Right atrium auricular region (tissue), 2 donors: ENCODE data around the gene TMEM245. TPM values are rescaled to one million over a fixed set of nuclear protein-coding genes. Genes with fewer than 3 reads are reported as not detected.
"Not testable (repeated sequence)": the region's sequence is repeated elsewhere in the genome, so short reads cannot be mapped to it uniquely, and the experiment has no call there.

Source experiments
- DNase-seq: peaks from one replicate; pipeline ENCODE4 v3.0.0-alpha.2; 2019; ENCODE audit warnings: low spot score
- H3K27ac ChIP-seq, 2 donors: fragments of 200-600 bp; sonication (generic); 1 replicate in 1 of 2; 2 replicates in 1 of 2; pipeline ENCODE4 v1.5.1; 2016 to 2019
- H3K27me3 ChIP-seq, 2 donors: fragments of 200-600 bp; sonication (generic); one replicate each; pipeline versions ENCODE4 v1.5.1 to v1.6.0; 2017 to 2019
- H3K36me3 ChIP-seq: fragments of 200-600 bp; sonication (generic); one replicate; pipeline ENCODE4 v1.5.1; 2016
- H3K4me1 ChIP-seq, 2 donors: fragments of 200-600 bp; sonication (generic); one replicate each; pipeline versions ENCODE4 v1.5.1 to v1.6.0; 2017 to 2019
- H3K4me3 ChIP-seq, 2 donors: fragments of 200-600 bp; sonication (generic); 1 replicate in 1 of 2; 2 replicates in 1 of 2; pipeline ENCODE4 v1.5.1; 2017 to 2019; ENCODE audit warnings: mild to moderate bottlenecking in 1 of 2, moderate library complexity in 1 of 2
- H3K9me3 ChIP-seq, 2 donors: fragments of 200-600 bp; sonication (generic); one replicate each; pipeline ENCODE4 v1.5.1; 2019
- CTCF ChIP-seq, 2 donors: fragments of 200-600 bp; sonication (generic); IDR thresholded peaks; one replicate each; pipeline ENCODE4 v1.5.1; 2019; ENCODE audit warnings: antibody characterized with exemption in 2 of 2
- microRNA counts, 2 donors: library from miRNA; unstranded; fragments of <30 nt; microRNA quantifications; one replicate each; lab custom pipeline; 2016 to 2017
- microRNA-seq, 2 donors: library from miRNA; unstranded; fragments of <30 nt; microRNA quantifications; one replicate each; pipeline ENCODE4, GENCODE V29; 2016 to 2017; ENCODE audit warnings: borderline number of aligned reads in 2 of 2, borderline replicate concordance in 1 of 2
- total RNA-seq, 2 donors: library from RNA; depleted of rRNA; stranded (reverse); fragments of >200 nt; gene quantifications; one replicate each; pipeline ENCODE4 v1.1.0, GENCODE V29; 2016

Gene TMEM245
- total RNA-seq, 2 donors from 2014 or later = 89.0 to 95.1 TPM

GRCh38 chr9:108972626-108973209 is 147.0 kb downstream of the TMEM245 start:
- no peak for DNase-seq
- Histone ChIP-seq H3K9me3 (no peaks in the 10 kb centered on the region), H3K4me1 (peaks cover 0 to 42% of the 10 kb centered on the region in 2 donors), H3K36me3 (peaks cover 7% of the 10 kb centered on the region), H3K27ac (peak overlapping the region; percentile 57 to 85), H3K4me3 (no peak overlapping the region), H3K27me3 (no peaks in the 10 kb centered on the region)
- TF ChIP-seq CTCF (IDR thresholded peaks at IDR 0.05) = no peak

GRCh38 chr9:108972186-108972585 is 147.6 kb downstream of the TMEM245 start:
- peaks cover 7% of the 10 kb centered on the region for H3K36me3 ChIP-seq
- H3K9me3 ChIP-seq = no peaks in the 10 kb centered on the region
- no peak for TF ChIP-seq CTCF (IDR thresholded peaks at IDR 0.05)
- peak overlapping the region; percentile 57 to 85 for H3K27ac ChIP-seq
- DNase-seq = no peak
- H3K4me1 ChIP-seq = peaks cover 0 to 47% of the 10 kb centered on the region in 2 donors
- H3K27me3 ChIP-seq = no peaks in the 10 kb centered on the region
- H3K4me3 ChIP-seq = no peak overlapping the region

- H3K27me3 ChIP-seq, H3K9me3 ChIP-seq, H3K4me3 ChIP-seq, H3K36me3 ChIP-seq, DNase-seq: not testable (repeated sequence)
- H3K4me1 ChIP-seq = peaks cover 0 to 47% of the 10 kb centered on the region in 2 donors
- peak overlapping the region in 1 of 2 donors; percentile 85 for H3K27ac ChIP-seq
Observed at GRCh38 chr9:108971392-108971791, 148.4 kb downstream of the TMEM245 start.

- Histone ChIP-seq H3K27ac (peak overlapping the region; percentile 47 to 83), H3K9me3 (no peaks in the 10 kb centered on the region), H3K4me3 (no peak overlapping the region), H3K36me3 (peaks cover 18% of the 10 kb centered on the region), H3K4me1 (peaks cover 0 to 44% of the 10 kb centered on the region in 2 donors), H3K27me3 (no peaks in the 10 kb centered on the region)
- no peak for TF ChIP-seq CTCF (IDR thresholded peaks at IDR 0.05)
- no peak for DNase-seq
Observed at GRCh38 chr9:108967916-108968315, 151.8 kb downstream of the TMEM245 start.

MicroRNAs encoded within 50 kb of the gene (microRNA counts, 767-probe panel; counts per million panel counts)
- 0 to 2,139 counts per million in 2 donors for microRNA hsa-miR-32-5p (lab: Ali Mortazavi, UCI)

Small RNA genes lying within 50 kb of the gene (microRNA-seq; reads per million reads assigned to microRNA genes)
- gene MIR32 = 166 to 197 reads per million in 2 donors

Other genes starting within 250 kb of the TMEM245 start
- gene ELP1, start 185.8 kb downstream of the TMEM245 start, total RNA-seq = 10 to 100 TPM; 14.7 to 22.1 TPM
- 1 to 10 TPM; 6.1 to 7.3 TPM for gene ABITRAM, start 185.5 kb downstream of the TMEM245 start, total RNA-seq
- gene CTNNAL1, start 106.4 kb downstream of the TMEM245 start, total RNA-seq = 100 to 1,000 TPM in 1 of 2 donors, 10 to 100 TPM in 1; 98.9 to 120 TPM
- 1 to 10 TPM; 4.3 to 7.5 TPM for gene FRRS1L, start 47.3 kb upstream of the TMEM245 start, total RNA-seq
- gene EPB41L4B, start 201.1 kb upstream of the TMEM245 start, total RNA-seq = 10 to 100 TPM; 15.3 to 30.4 TPM